GM12874 (cell line): ENCODE results near the gene HOTAIR.

Experiments
- CTCF ChIP-seq: IDR thresholded peaks from 2 replicates; pipeline ENCODE4 v1.5.1; 2011; ENCODE audit warnings: low read depth, mild to moderate bottlenecking, control low read depth, low read length, moderate library complexity; ENCODE audit not compliant: insufficient read depth

HOTAIR gene

GRCh38 chr12:53932915-53933314 is 41.8 kb downstream of the HOTAIR start:
- no peak for TF ChIP-seq CTCF

GRCh38 chr12:53931844-53932581 is 42.7 kb downstream of the HOTAIR start:
- TF ChIP-seq CTCF = no peak

GRCh38 chr12:53930591-53931255 is 44.0 kb downstream of the HOTAIR start:
- no peak for TF ChIP-seq CTCF

- no peak for TF ChIP-seq CTCF
These were observed 45.2 kb downstream of the HOTAIR start for GRCh38 chr12:53929527-53929926.

- TF ChIP-seq CTCF = no peak
These were observed 46.5 kb downstream of the HOTAIR start for GRCh38 chr12:53928054-53928835.

GRCh38 chr12:53927220-53928029 is 47.3 kb downstream of the HOTAIR start:
- no peak for TF ChIP-seq CTCF
